SIG-M5 treated with dmso at 0.1 percent for 504 hours (cell line): ENCODE results near the gene WWC1.
A peak's percentile ranks its signal among the peaks of the same experiment; 100 is the strongest.

Source experiments
- DNase-seq: peaks from one replicate; lab custom pipeline; 2025; ENCODE audit not compliant: unreplicated experiment; lab: John Stamatoyannopoulos, UW

WWC1 gene

GRCh38 chr5:168479166-168479565, 187.7 kb downstream of the WWC1 start:
- DNase-seq = no peak

GRCh38 chr5:168480601-168481000, 189.2 kb downstream of the WWC1 start:
- no peak for DNase-seq

GRCh38 chr5:168481330-168481788, 189.9 kb downstream of the WWC1 start:
- no peak for DNase-seq

- DNase-seq = no peak
Measured at GRCh38 chr5:168482361-168482760, 190.9 kb downstream of the WWC1 start.

- peak; percentile 92 for DNase-seq
Measured at GRCh38 chr5:168486136-168486879, 194.9 kb downstream of the WWC1 start, which contains the start of gene RARS1. Gene RARS1, plus strand, starts transcription at chr5:168486471. Its CDS starts 28 bp downstream, at chr5:168486499.

- DNase-seq = no peak
Measured at GRCh38 chr5:168489059-168489458, 197.6 kb downstream of the WWC1 start.

- no peak for DNase-seq
Measured at GRCh38 chr5:168494057-168494555, 202.7 kb downstream of the WWC1 start.

GRCh38 chr5:168502563-168503237, 211.3 kb downstream of the WWC1 start:
- DNase-seq = no peak

- DNase-seq = no peak
Measured at GRCh38 chr5:168513861-168514428, 222.5 kb downstream of the WWC1 start.
